Suppressor macrophage (primary cell): ENCODE data around the gene GNL3.
"Not testable (repeated sequence)": the region's sequence is repeated elsewhere in the genome, so short reads cannot be mapped to it uniquely, and the experiment has no call there.

ENCODE experiments used
- DNase-seq, 4 experiments: peaks; one replicate each; pipeline ENCODE4 v3.0.0-alpha.2; 2020 to 2022

GNL3 gene

GRCh38 chr3:52721730-52722008, 35.8 kb downstream of the GNL3 start:
- DNase-seq, result no peak

GRCh38 chr3:52722491-52722890, 36.7 kb downstream of the GNL3 start:
- no peak for DNase-seq

GRCh38 chr3:52723935-52724334, 38.1 kb downstream of the GNL3 start:
- no peak for DNase-seq

GRCh38 chr3:52724511-52724910, 38.7 kb downstream of the GNL3 start:
- no peak for DNase-seq

GRCh38 chr3:52728753-52729152, 42.9 kb downstream of the GNL3 start:
- not testable (repeated sequence) for DNase-seq

- no peak for DNase-seq
These were observed 44.8 kb downstream of the GNL3 start for GRCh38 chr3:52730681-52731080.

- no peak for DNase-seq
These were observed 45.8 kb downstream of the GNL3 start for GRCh38 chr3:52731590-52731989.

GRCh38 chr3:52733256-52733891, 47.5 kb downstream of the GNL3 start:
- DNase-seq, result no peak

- no peak for DNase-seq
These were observed 53.9 kb downstream of the GNL3 start for GRCh38 chr3:52739730-52740129.

GRCh38 chr3:52742418-52743041, 56.7 kb downstream of the GNL3 start:
- peak; percentile 47 to 66 (median 51) for DNase-seq

- DNase-seq, result no peak
These were observed 57.3 kb downstream of the GNL3 start for GRCh38 chr3:52743152-52743551.

GRCh38 chr3:52743721-52744120, 57.9 kb downstream of the GNL3 start:
- DNase-seq, result no peak
